Fibroblast of mammary gland (primary cell): ENCODE measurements around the gene TGM2.
A peak's percentile ranks its signal among the peaks of the same experiment; 100 is the strongest.

Experiments used
- DNase-seq: peaks from one replicate; pipeline ENCODE4 v3.0.0-alpha.2; 2010; ENCODE audit warnings: low read depth
- H3K4me3 ChIP-seq: 2 replicates; pipeline ENCODE4 v1.5.1; 2011; ENCODE audit warnings: low read depth, mild to moderate bottlenecking, low read length, moderate library complexity; ENCODE audit not compliant: control insufficient read depth
- CTCF ChIP-seq: conservative IDR thresholded peaks from 2 replicates; pipeline ENCODE4 v1.5.1; 2011; ENCODE audit warnings: low read depth, low read length, inconsistent platforms; ENCODE audit not compliant: control insufficient read depth, insufficient read depth

TGM2 gene

GRCh38 chr20:38179846-38180245 lies 14.8 kb upstream of the TGM2 start:
- no peak for TF ChIP-seq CTCF
- H3K4me3 ChIP-seq, result no peak overlapping the region
- DNase-seq, result no peak

DNA sequence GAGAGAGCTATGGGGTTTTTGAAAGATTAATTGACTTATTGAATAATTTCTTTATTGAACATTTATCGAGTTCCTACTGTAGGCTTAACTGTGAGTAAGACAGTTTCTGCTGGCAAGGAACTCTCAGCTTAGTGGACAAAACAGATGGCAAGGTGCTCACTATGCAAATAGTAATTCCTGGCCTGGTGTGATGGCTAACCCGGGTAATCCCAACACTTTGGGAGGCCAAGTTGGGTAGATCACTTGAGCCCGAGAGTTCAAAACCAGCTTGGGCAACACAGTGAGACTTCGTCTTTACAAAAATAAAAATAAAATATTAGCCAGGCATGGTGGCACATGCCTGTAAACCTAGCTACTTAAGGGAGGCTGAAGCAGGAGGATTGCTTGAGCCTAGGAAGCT lies 13.5 kb upstream of the TGM2 start:
- TF ChIP-seq CTCF, result no peak
- no peak overlapping the region for H3K4me3 ChIP-seq
- DNase-seq, result no peak

DNA sequence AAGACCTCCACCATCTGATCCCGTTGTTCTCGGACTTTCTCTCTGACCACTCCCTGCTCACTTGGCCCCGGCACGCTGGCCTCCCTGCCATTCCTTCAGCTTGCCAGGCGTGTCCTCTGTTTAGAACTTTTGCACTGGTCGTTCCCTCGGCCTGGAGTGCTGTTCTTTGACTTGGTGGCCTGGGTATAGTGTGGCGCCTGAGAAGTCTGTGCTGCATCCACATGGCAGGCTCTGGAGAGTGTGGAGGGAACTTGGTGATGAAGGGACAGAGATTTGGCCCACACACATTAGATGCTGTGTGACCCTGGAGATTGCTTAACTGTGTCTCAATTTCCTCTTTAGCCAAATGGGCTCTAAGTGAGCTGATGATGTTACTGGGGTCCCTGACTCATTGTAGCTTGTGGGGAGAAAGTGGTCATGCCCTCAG lies 13.0 kb upstream of the TGM2 start:
- TF ChIP-seq CTCF, result no peak
- no peak overlapping the region for H3K4me3 ChIP-seq
- DNase-seq, result peak; percentile 56

GRCh38 chr20:38177201-38177600 lies 12.1 kb upstream of the TGM2 start:
- no peak overlapping the region for H3K4me3 ChIP-seq
- no peak for TF ChIP-seq CTCF
- DNase-seq, result no peak

- no peak for DNase-seq
- TF ChIP-seq CTCF, result no peak
- H3K4me3 ChIP-seq, result no peak overlapping the region
These were observed 10.5 kb upstream of the TGM2 start for GRCh38 chr20:38175304-38176180.

DNA sequence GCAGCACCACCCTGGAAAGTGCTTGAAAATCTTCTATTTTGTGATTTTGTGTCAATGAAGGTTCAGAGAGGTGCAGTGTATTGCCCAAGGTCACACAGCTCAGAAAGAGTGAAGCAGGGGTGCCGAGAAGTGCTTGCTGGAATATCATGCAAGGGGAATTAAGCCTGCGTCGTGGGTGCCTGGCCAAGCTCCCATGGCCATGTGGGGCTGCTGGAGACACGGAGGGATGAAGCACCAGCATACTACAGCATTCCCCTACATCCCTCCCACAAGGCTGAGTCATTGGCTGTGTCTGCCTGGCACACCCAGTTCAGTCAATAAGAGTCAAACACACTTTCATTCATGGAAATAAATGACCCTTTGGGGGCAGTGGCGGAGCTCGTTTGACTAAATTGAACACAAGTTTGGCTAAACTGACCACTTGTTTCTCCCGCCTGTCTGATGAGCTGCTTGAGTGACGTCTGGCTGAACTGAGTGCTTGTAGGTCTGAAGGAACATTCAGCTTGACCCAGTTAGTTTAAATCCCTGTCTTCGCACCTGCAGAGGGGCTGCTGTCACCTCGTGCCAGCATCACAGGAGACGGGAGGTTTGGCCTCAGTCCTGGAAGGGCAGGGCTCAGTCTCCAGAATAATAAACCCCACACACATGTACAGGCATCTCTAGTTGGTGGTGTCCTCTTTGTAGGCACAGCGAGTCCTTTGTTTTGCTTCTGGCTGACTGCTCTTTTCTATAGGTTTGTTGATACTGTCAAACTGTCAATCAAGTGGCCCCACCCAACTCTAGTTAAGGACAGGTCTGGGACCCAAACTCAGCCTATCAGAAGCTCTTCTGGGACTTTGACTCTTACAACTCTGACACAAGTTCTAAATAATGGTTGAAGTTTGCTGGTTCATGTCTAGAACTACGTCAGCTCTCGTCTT lies 8.4 kb upstream of the TGM2 start:
- peak; percentile 93 for DNase-seq
- H3K4me3 ChIP-seq, result no peak overlapping the region
- TF ChIP-seq CTCF, result peak; percentile 8
